HepG2 (cell line): Measurements from ENCODE around the gene RHBDL3. TPM values are rescaled to one million over a fixed set of nuclear protein-coding genes. Genes with fewer than 3 reads are reported as not detected.

ENCODE experiments used
- CBX2 ChIP-seq, 2 experiments: fragments of 200-600 bp in 1 of 2; sonication (generic); formaldehyde crosslinking in 1 of 2; IDR thresholded peaks; 2 replicates each; pipeline versions ENCODE4 v1.7.0 to v1.8.1; 2018 to 2022; ENCODE audit warnings: low read depth in 2 of 2, low read length in 1 of 2, mild to moderate bottlenecking in 1 of 2, missing genetic modification reagents in 1 of 2
- CTCF ChIP-seq: sonication (generic); formaldehyde crosslinking; IDR thresholded peaks from 2 replicates; pipeline ENCODE4 v1.5.0; 2020; ENCODE audit warnings: mild to moderate bottlenecking, missing genetic modification reagents, moderate library complexity
- FUBP1 ChIP-seq: sonication (generic); formaldehyde crosslinking; IDR thresholded peaks from 2 replicates; pipeline ENCODE4 v1.5.1; 2020; ENCODE audit warnings: missing genetic modification reagents, mild to moderate bottlenecking, borderline replicate concordance
- IRF9 ChIP-seq: sonication (generic); formaldehyde crosslinking; IDR thresholded peaks from 2 replicates; pipeline ENCODE4 v1.8.0; 2022; ENCODE audit warnings: missing genetic modification reagents, mild to moderate bottlenecking, borderline replicate concordance
- ISX ChIP-seq: sonication (generic); formaldehyde crosslinking; conservative IDR thresholded peaks from 2 replicates; pipeline ENCODE4 v1.5.0; 2020; ENCODE audit warnings: missing genetic modification reagents
- JARID2 ChIP-seq: sonication (generic); formaldehyde crosslinking; IDR thresholded peaks from 2 replicates; pipeline ENCODE4 v1.8.1; 2023; ENCODE audit warnings: missing genetic modification reagents, inconsistent platforms; ENCODE audit not compliant: insufficient replicate concordance
- MAZ ChIP-seq, 2 experiments: sonication (generic) in 1 of 2; formaldehyde crosslinking in 1 of 2; IDR thresholded peaks; 2 replicates each; pipeline versions ENCODE4 v1.5.0 to v1.6.1; 2012 to 2020; ENCODE audit warnings: low read depth in 2 of 2, mild to moderate bottlenecking in 2 of 2, borderline replicate concordance in 1 of 2, improper control_type of control experiment in 1 of 2, low read length in 1 of 2, missing genetic modification reagents in 1 of 2, moderate library complexity in 1 of 2
- PCBP2 ChIP-seq: fragments of 200-400 bp; formaldehyde crosslinking; optimal IDR thresholded peaks from 2 replicates; pipeline ENCODE3; 2018; ENCODE audit warnings: low read length, low read depth; ENCODE audit not compliant: poor library complexity, severe bottlenecking
- RFXANK ChIP-seq: IDR thresholded peaks from 2 replicates; pipeline ENCODE4 v1.6.1; 2016
- SIN3B ChIP-seq: fragments of 150-350 bp; IDR thresholded peaks from 2 replicates; pipeline ENCODE4 v1.6.1; 2014; ENCODE audit warnings: low read length
- THRA ChIP-seq: sonication (generic); formaldehyde crosslinking; IDR thresholded peaks from 2 replicates; pipeline ENCODE4 v1.4.0; 2020; ENCODE audit warnings: missing genetic modification reagents, borderline replicate concordance
- USF2 ChIP-seq, 2 experiments: sonication (generic) in 1 of 2; formaldehyde crosslinking in 1 of 2; IDR thresholded peaks; 2 replicates each; pipeline versions ENCODE4 v1.5.1 to v1.6.1; 2011 to 2020; ENCODE audit warnings: borderline replicate concordance in 1 of 2, low read depth in 1 of 2, low read length in 1 of 2, mild to moderate bottlenecking in 1 of 2, missing genetic modification reagents in 1 of 2, moderate library complexity in 1 of 2
- ZBTB3 ChIP-seq: sonication (generic); formaldehyde crosslinking; IDR thresholded peaks from 2 replicates; pipeline ENCODE4 v1.4.0; 2020; ENCODE audit warnings: low read depth, mild to moderate bottlenecking, moderate library complexity, missing genetic modification reagents, borderline replicate concordance
- ZNF550 ChIP-seq: sonication (generic); formaldehyde crosslinking; IDR thresholded peaks from 2 replicates; pipeline ENCODE4 v1.4.0; 2020; ENCODE audit warnings: mild to moderate bottlenecking, missing genetic modification reagents, borderline replicate concordance
- ZNF558 ChIP-seq: sonication (generic); formaldehyde crosslinking; IDR thresholded peaks from 2 replicates; pipeline ENCODE4 v1.9.0; 2022; ENCODE audit warnings: mild to moderate bottlenecking, missing genetic modification reagents, borderline replicate concordance
- ZNF720 ChIP-seq: sonication (generic); formaldehyde crosslinking; IDR thresholded peaks from 2 replicates; pipeline ENCODE4 v1.4.0; 2020; ENCODE audit warnings: missing genetic modification reagents
- ZNF784 ChIP-seq: sonication (generic); formaldehyde crosslinking; IDR thresholded peaks from 2 replicates; pipeline ENCODE4 v1.5.1; 2020; ENCODE audit warnings: missing genetic modification reagents, mild to moderate bottlenecking, borderline replicate concordance
- polyA plus RNA-seq, 8 experiments: library from polyadenylated mRNA; depleted of rRNA in 3 of 8; stranded (reverse) in 7 of 8; unstranded in 1 of 8; fragments of >200 nt; fragmentation: Illumina TruSeq in 4 of 8; extraction: Trizol in 4 of 8; gene quantifications; 2 replicates each; pipeline versions ENCODE4 v1.2.1 to v1.2.3, GENCODE V29; 2011 to 2016; ENCODE audit warnings: low read depth in 4 of 8, missing spikeins in 1 of 8, mixed read lengths in 1 of 8; ENCODE audit not compliant: insufficient read depth in 1 of 8
- total RNA-seq, 5 experiments: library from RNA; depleted of rRNA; stranded (reverse); fragments of >200 nt; fragmentation: Illumina TruSeq; extraction: Trizol; gene quantifications; 2 replicates each; pipeline ENCODE4 v1.2.3, GENCODE V29; 2016; ENCODE audit warnings: low read depth in 1 of 5

The RHBDL3 gene
- total and polyA plus RNA-seq, 2 of the 13 experiments (the other 11 are each of a cell fraction or from before 2014, with no cell fraction given) = 0.09 TPM; not detected in 1

GRCh38 chr17:32341141-32341856 lies 75.7 kb downstream of the RHBDL3 start (continued):
- no peak for TF ChIP-seq FUBP1 (CRISPR knock-in tag)
- TF ChIP-seq ISX (CRISPR knock-in tag) = no peak
- TF ChIP-seq ZBTB3 = no peak
- TF ChIP-seq RFXANK = no peak
- TF ChIP-seq CTCF (CRISPR knock-in tag) = peak; percentile 37; the same call in 1 of the 2 replicates
- TF ChIP-seq JARID2 (CRISPR knock-in tag) = no peak
- TF ChIP-seq IRF9 (CRISPR knock-in tag) = no peak
- TF ChIP-seq THRA (CRISPR knock-in tag) = 0 out of 2 replicates have a peak, but pooled peaks have one; percentile 23
- TF ChIP-seq ZNF550 (CRISPR knock-in tag) = no peak
- TF ChIP-seq MAZ (IDR thresholded peaks at IDR 0.05; ENCODE audit: borderline replicate concordance, low read depth, low read length) = no peak
- 0 out of 2 replicates have a peak, but pooled peaks have one; percentile 2 for TF ChIP-seq MAZ (CRISPR knock-in tag; IDR thresholded peaks at IDR 0.05; ENCODE audit: low read depth)
- no peak for TF ChIP-seq USF2 (IDR thresholded peaks at IDR 0.05; ENCODE audit: low read depth, low read length)
- no peak for TF ChIP-seq USF2 (CRISPR knock-in tag; IDR thresholded peaks at IDR 0.05; ENCODE audit: borderline replicate concordance)
- TF ChIP-seq CBX2 (IDR thresholded peaks at IDR 0.05; ENCODE audit: low read depth, low read length) = no peak
- no peak for TF ChIP-seq CBX2 (CRISPR knock-in tag; IDR thresholded peaks at IDR 0.05; ENCODE audit: low read depth)
- no peak for TF ChIP-seq ZNF784 (CRISPR knock-in tag)
- no peak for TF ChIP-seq SIN3B
- no peak for TF ChIP-seq PCBP2
- TF ChIP-seq ZNF720 = no peak
- TF ChIP-seq ZNF558 = no peak
